H1 (cell line): ENCODE data around the gene SLC66A2. TPM values are rescaled to one million over a fixed set of nuclear protein-coding genes. Genes with fewer than 3 reads are reported as not detected.

Source experiments
- CTCF ChIA-PET: fragments of 300-600 bp; sonication (Branson Sonifier 250); formaldehyde crosslinking; loops from one replicate; lab custom pipeline; 2021; ENCODE audit not compliant: partially characterized antibody; lab: Charles Lee
- POLR2A ChIA-PET: fragments of 300-600 bp; sonication (Branson Sonifier 250); formaldehyde crosslinking; loops from one replicate; lab custom pipeline; 2021; ENCODE audit warnings: inconsistent platforms; ENCODE audit not compliant: partially characterized antibody; lab: Charles Lee
- DNase-seq, 2 experiments: peaks; one replicate each; pipeline versions ENCODE4 v3.0.0 to v3.0.0-alpha.2; 2010 to 2022; ENCODE audit warnings: low spot score in 2 of 2, low read depth in 1 of 2, mixed read lengths in 1 of 2
- FAIRE-seq: peaks from 2 replicates; lab custom pipeline; 2011; peaks lifted over from hg19 to GRCh38; lab: Jason Lieb, UNC
- H2AFZ ChIP-seq: 2 replicates; pipeline ENCODE4 v1.8.1; 2012; ENCODE audit warnings: low read length, inconsistent platforms
- H2AK5ac ChIP-seq: 2 replicates; pipeline ENCODE4 v1.6.1; 2013; ENCODE audit warnings: low read depth, low read length
- H2BK120ac ChIP-seq: replicated peaks from 2 replicates; pipeline ENCODE3; 2013; ENCODE audit warnings: low read depth, low read length, inconsistent platforms
- H2BK12ac ChIP-seq: 2 replicates; pipeline ENCODE4 v1.6.1; 2013; ENCODE audit warnings: low read depth, low read length
- H2BK15ac ChIP-seq: 2 replicates; pipeline ENCODE4 v1.6.1; 2013; ENCODE audit warnings: low read length
- H2BK20ac ChIP-seq: 2 replicates; pipeline ENCODE4 v1.6.1; 2013; ENCODE audit warnings: low read length
- H2BK5ac ChIP-seq: 2 replicates; pipeline ENCODE4 v1.6.1; 2013; ENCODE audit warnings: low read depth, low read length
- H3K14ac ChIP-seq: 2 replicates; pipeline ENCODE4 v1.6.1; 2013; ENCODE audit warnings: inconsistent platforms; ENCODE audit not compliant: insufficient read length
- H3K18ac ChIP-seq: 2 replicates; pipeline ENCODE4 v1.6.1; 2013; ENCODE audit warnings: low read length; ENCODE audit errors: extremely low read depth
- H3K23ac ChIP-seq: 2 replicates; pipeline ENCODE4 v1.6.1; 2013; ENCODE audit warnings: inconsistent platforms; ENCODE audit not compliant: insufficient read length
- H3K23me2 ChIP-seq: 2 replicates; pipeline ENCODE4 v1.6.1; 2013; ENCODE audit warnings: low read depth, low read length
- H3K27ac ChIP-seq: 2 replicates; pipeline ENCODE4 v1.6.1; 2011; ENCODE audit warnings: low read depth, low read length, inconsistent platforms
- H3K27me3 ChIP-seq, 4 experiments: replicated peaks in 1 of 4; 1 replicate in 1 of 4; 2 replicates in 3 of 4; pipeline versions ENCODE4 v1.6.1 to v1.8.1; 2011 to 2013; ENCODE audit warnings: low read length in 3 of 4, mild to moderate bottlenecking in 3 of 4, inconsistent platforms in 2 of 4, mixed read lengths in 2 of 4, moderate library complexity in 1 of 4; ENCODE audit not compliant: control insufficient read depth in 3 of 4, insufficient read depth in 3 of 4; ENCODE audit errors: extremely low read depth in 1 of 4
- H3K36me3 ChIP-seq, 4 experiments: 2 replicates each; pipeline versions ENCODE4 v1.6.1 to v1.8.1; 2011 to 2013; ENCODE audit warnings: mild to moderate bottlenecking in 4 of 4, low read length in 3 of 4, moderate library complexity in 2 of 4, control low read depth in 1 of 4, inconsistent platforms in 1 of 4; ENCODE audit not compliant: insufficient read depth in 4 of 4, control insufficient read depth in 2 of 4
- H3K4ac ChIP-seq: replicated peaks from 2 replicates; pipeline ENCODE3; 2013; ENCODE audit warnings: low read length, low read depth, mixed read lengths, inconsistent platforms; ENCODE audit not compliant: insufficient read length
- H3K4me1 ChIP-seq, 4 experiments: replicated peaks in 1 of 4; 1 replicate in 1 of 4; 2 replicates in 3 of 4; pipeline versions ENCODE4 v1.6.1 to v1.8.1; 2011 to 2013; ENCODE audit warnings: low read length in 3 of 4, inconsistent platforms in 2 of 4, mixed read lengths in 1 of 4; ENCODE audit not compliant: insufficient read depth in 4 of 4, control insufficient read depth in 3 of 4
- H3K4me2 ChIP-seq, 2 experiments: 2 replicates each; pipeline versions ENCODE4 v1.6.1 to v1.8.1; 2011 to 2013; ENCODE audit warnings: low read depth in 2 of 2, low read length in 2 of 2, control low read depth in 1 of 2, inconsistent platforms in 1 of 2, mild to moderate bottlenecking in 1 of 2; ENCODE audit not compliant: insufficient read depth in 1 of 2
- H3K4me3 ChIP-seq, 4 experiments: fragments of 200-600, 300-600 bp in 1 of 4; sonication (generic), shearing (Covaris generic), sonication (Bioruptor Twin) in 1 of 4; 2 replicates each; pipeline versions ENCODE4 v1.5.1 to v1.8.1; 2011 to 2016; ENCODE audit warnings: low read length in 4 of 4, low read depth in 3 of 4, control low read depth in 2 of 4, inconsistent platforms in 2 of 4, mild to moderate bottlenecking in 2 of 4, mixed read lengths in 1 of 4, moderate library complexity in 1 of 4; ENCODE audit not compliant: insufficient read depth in 2 of 4; ENCODE audit errors: extremely low read depth in 1 of 4
- H3K56ac ChIP-seq: replicated peaks from 2 replicates; pipeline ENCODE3; 2013; ENCODE audit warnings: low read depth, mild to moderate bottlenecking, mixed read lengths, low read length, inconsistent platforms; ENCODE audit not compliant: insufficient read length
- H3K79me1 ChIP-seq: 2 replicates; pipeline ENCODE4 v1.6.1; 2013; ENCODE audit warnings: low read depth, low read length, control low read depth
- H3K79me2 ChIP-seq, 2 experiments: 2 replicates each; pipeline versions ENCODE4 v1.6.1 to v1.8.1; 2012 to 2013; ENCODE audit warnings: low read length in 2 of 2, mild to moderate bottlenecking in 2 of 2, inconsistent platforms in 1 of 2; ENCODE audit not compliant: insufficient read depth in 2 of 2, control insufficient read depth in 1 of 2
- H3K9ac ChIP-seq, 4 experiments: replicated peaks in 1 of 4; 1 replicate in 1 of 4; 2 replicates in 3 of 4; pipeline versions ENCODE4 v1.6.1 to v1.8.1; 2011 to 2013; ENCODE audit warnings: low read depth in 3 of 4, low read length in 3 of 4, control low read depth in 2 of 4, mild to moderate bottlenecking in 2 of 4, moderate library complexity in 2 of 4, inconsistent platforms in 1 of 4; ENCODE audit errors: extremely low read depth in 1 of 4
- H3K9me3 ChIP-seq, 2 experiments: 2 replicates each; pipeline versions ENCODE4 v1.6.1 to v1.8.1; 2012 to 2013; ENCODE audit warnings: mild to moderate bottlenecking in 2 of 2, moderate library complexity in 2 of 2, control low read depth in 1 of 2, inconsistent platforms in 1 of 2, low read depth in 1 of 2, low read length in 1 of 2, mixed read lengths in 1 of 2; ENCODE audit not compliant: insufficient read depth in 2 of 2
- H4K20me1 ChIP-seq, 2 experiments: replicated peaks in 1 of 2; 2 replicates each; pipeline versions ENCODE3 to v1.8.1; 2011 to 2013; ENCODE audit warnings: inconsistent platforms in 2 of 2, low read length in 2 of 2, mild to moderate bottlenecking in 1 of 2; ENCODE audit not compliant: insufficient read depth in 2 of 2, control insufficient read depth in 1 of 2
- H4K5ac ChIP-seq: 2 replicates; pipeline ENCODE4 v1.6.1; 2013; ENCODE audit warnings: low read length, low read depth, mixed read lengths, inconsistent platforms; ENCODE audit not compliant: insufficient read length
- H4K8ac ChIP-seq: 2 replicates; pipeline ENCODE4 v1.8.0; 2013; ENCODE audit warnings: mild to moderate bottlenecking, moderate library complexity, low read length, inconsistent platforms; ENCODE audit not compliant: insufficient read depth; ENCODE audit errors: extremely low read depth
- H4K91ac ChIP-seq: replicated peaks from 2 replicates; pipeline ENCODE3; 2013; ENCODE audit warnings: low read length, mixed read lengths, inconsistent platforms; ENCODE audit not compliant: insufficient read length
- CHD1 ChIP-seq: IDR thresholded peaks from 2 replicates; pipeline ENCODE4 v1.6.1; 2012; ENCODE audit warnings: low read depth, low read length, improper control_type of control experiment
- JUN ChIP-seq: IDR thresholded peaks from 2 replicates; pipeline ENCODE4 v1.6.1; 2011; ENCODE audit warnings: low read depth, mild to moderate bottlenecking, improper control_type of control experiment, low read length
- NANOG ChIP-seq: IDR thresholded peaks from 2 replicates; pipeline ENCODE4 v1.6.1; 2011; ENCODE audit warnings: low read length, low read depth, mild to moderate bottlenecking, inconsistent platforms; ENCODE audit not compliant: insufficient read depth, poor library complexity, severe bottlenecking
- POLR2A ChIP-seq, 2 experiments: IDR thresholded peaks; 1 replicate in 1 of 2; 2 replicates in 1 of 2; pipeline ENCODE4 v1.6.1; 2011; ENCODE audit warnings: low read depth in 2 of 2, low read length in 2 of 2, mild to moderate bottlenecking in 2 of 2; ENCODE audit errors: control extremely low read depth in 1 of 2
- SAP30 ChIP-seq: fragments of 300-600 bp; sonication (generic); IDR thresholded peaks from 2 replicates; pipeline ENCODE4 v1.7.1; 2012; ENCODE audit warnings: low read length, moderate library complexity, mild to moderate bottlenecking, inconsistent platforms; ENCODE audit not compliant: insufficient read depth, insufficient replicate concordance
- SP1 ChIP-seq: IDR thresholded peaks from 2 replicates; pipeline ENCODE4 v1.6.1; 2011; ENCODE audit warnings: low read depth, low read length
- TCF12 ChIP-seq: IDR thresholded peaks from 2 replicates; pipeline ENCODE4 v1.6.1; 2011; ENCODE audit warnings: low read depth, mild to moderate bottlenecking, low read length
- TEAD4 ChIP-seq: IDR thresholded peaks from 2 replicates; pipeline ENCODE4 v1.6.1; 2012; ENCODE audit warnings: low read depth, low read length, inconsistent platforms, mixed read lengths
- WGBS, 2 experiments: shearing (Covaris generic) in 1 of 2; methylation state at CpG; one replicate each; pipeline versions ENCODE4 v1.1.6 to v1.1.7; 2013 to 2015; ENCODE audit warnings: low lambda C conversion rate in 2 of 2, mixed read lengths in 2 of 2, inconsistent platforms in 1 of 2, low coverage in 1 of 2, missing lambda C conversion rate in 1 of 2; ENCODE audit not compliant: insufficient replicate concordance in 2 of 2, insufficient coverage in 1 of 2, insufficient read length in 1 of 2; ENCODE audit errors: extremely low coverage in 1 of 2, missing lambda C conversion rate in 1 of 2; 5-methylcytosine and 5-hydroxymethylcytosine counted together
- polyA plus RNA-seq, 7 experiments: library from polyadenylated mRNA; depleted of rRNA in 3 of 7; stranded (reverse) in 5 of 7; unstranded in 2 of 7; fragments of >200 nt in 5 of 7; fragments of 200-250 nt in 2 of 7; gene quantifications; 1 replicate in 5 of 7; 2 replicates in 1 of 7; 4 replicates in 1 of 7; pipeline versions ENCODE4 v1.2.1 to v1.2.3, GENCODE V29; 2011 to 2013; ENCODE audit warnings: missing spikeins in 2 of 7, mixed read lengths in 2 of 7
- total RNA-seq: library from RNA; stranded (reverse); fragmentation: NEBNext Ultra II Directional; extraction: Animal tissue kit (Norgen Biotek cat#: 25700); gene quantifications from 2 replicates; pipeline ENCODE4 v1.2.1, GENCODE V29; 2021
- TF ChIP-seq, protein P1 (sequence below), 3 experiments: IDR thresholded peaks; 1 replicate in 2 of 3; 2 replicates in 1 of 3; pipeline versions ENCODE4 v1.5.1 to v1.6.1; 2011; ENCODE audit warnings: low read length in 3 of 3, mild to moderate bottlenecking in 3 of 3, inconsistent platforms in 2 of 3, low read depth in 1 of 3, moderate library complexity in 1 of 3; ENCODE audit not compliant: insufficient read depth in 1 of 3; ENCODE audit errors: control extremely low read depth in 1 of 3

The SLC66A2 gene
- total and polyA plus RNA-seq, 2 of the 8 experiments (the other 6 are each of a cell fraction or from before 2014, with no cell fraction given), result 15.0 to 18.9 TPM

DNA sequence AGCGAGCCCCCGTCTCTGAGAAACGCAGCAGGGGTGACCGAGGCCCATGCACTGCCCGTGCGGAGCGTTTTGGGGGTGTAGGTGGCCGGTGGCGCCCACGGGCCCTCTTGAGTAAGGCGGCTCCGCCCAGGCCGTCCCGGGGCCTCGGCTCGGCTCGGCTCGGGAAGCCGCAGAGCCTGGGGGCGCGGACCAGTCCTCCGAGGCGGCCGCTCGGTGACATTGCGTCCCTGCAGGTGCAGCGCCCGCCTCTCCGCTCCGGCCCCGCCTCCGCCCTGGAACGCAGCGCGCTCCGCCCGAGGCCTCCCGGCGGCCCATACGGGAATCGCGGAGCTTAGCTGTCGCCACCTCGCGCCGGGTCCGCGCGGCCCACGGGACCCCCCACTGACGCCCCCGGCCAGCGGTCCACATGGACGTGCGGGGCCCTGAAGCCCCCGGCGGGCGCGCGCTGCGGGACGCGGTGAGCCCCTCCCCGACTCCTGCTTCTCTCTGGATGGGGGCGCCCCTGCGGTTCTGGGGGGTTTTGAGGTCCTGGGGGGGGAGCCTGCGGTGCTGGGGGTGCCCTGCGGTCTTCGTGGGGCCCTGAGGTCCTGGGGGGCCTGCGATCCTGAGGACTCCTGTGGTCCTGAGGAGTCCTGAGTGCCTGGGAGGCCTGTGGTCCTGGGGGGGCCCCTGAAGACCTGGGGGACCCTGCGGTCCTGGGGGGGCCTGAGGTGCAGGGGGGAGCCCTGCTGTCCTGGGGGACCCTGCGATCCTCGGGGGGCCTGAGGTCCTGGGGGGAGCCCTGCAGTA lies 13.1 kb upstream of the SLC66A2 start, which contains the start of gene HSBP1L1:
TSS of gene HSBP1L1 (plus strand) at position 314 of the 789 bp plus-strand sequence. CDS start at position 407, 93 bp downstream.
- H3K4me3 ChIP-seq, result peak within 1 kb of the TSS; percentile 33 to 64 (median 35)
- no peak within 1 kb of the TSS for H3K27ac ChIP-seq
- H3K18ac ChIP-seq, result peak within 1 kb of the TSS; percentile 60
- POLR2A ChIA-PET, result interaction anchor here (0.9 to 2.1 kb wide), 3 partner anchors 12 to 38 kb away, joined by 3 to 8 read pairs (median 5); no protein-coding TSS in a partner anchor
- H4K8ac ChIP-seq, result peak within 1 kb of the TSS; percentile 28
- peaks cover 2 to 10% of the 10 kb centered on the region in 2 experiments for H4K20me1 ChIP-seq
- H3K36me3 ChIP-seq, result no peaks in the 10 kb centered on the region
- no peak within 1 kb of the TSS for H2BK15ac ChIP-seq
- H3K23me2 ChIP-seq, result peaks cover 2% of the 10 kb centered on the region; the same call in 1 of the 2 replicates
- 9% methylated on average over 33 of the region's 73 CpGs; no CpG with 5 or more reads in 1 of the 2 experiments for WGBS, 2 experiments
- no peak within 1 kb of the TSS for H3K4ac ChIP-seq
- H3K4me1 ChIP-seq, result peaks cover 2 to 21% (median 19%) of the 10 kb centered on the region in 4 experiments; a peak in 6 of 7 replicates
- peaks cover 3 to 47% (median 40%) of the 10 kb centered on the region in 4 experiments for H3K27me3 ChIP-seq
- no peak for FAIRE-seq
- 0 out of 7 replicates have a peak within 1 kb of the TSS, but pooled peaks of 1 of the 4 experiments have one; percentile 34 for H3K9ac ChIP-seq
- H2BK20ac ChIP-seq, result no peak within 1 kb of the TSS
- no peak within 1 kb of the TSS for H3K56ac ChIP-seq
- 0 out of 2 replicates have a peak within 1 kb of the TSS, but pooled peaks have one; percentile 35 for H2BK5ac ChIP-seq
- no peaks in the 10 kb centered on the region for H3K79me1 ChIP-seq
- no peak within 1 kb of the TSS for H2AFZ ChIP-seq
- H3K79me2 ChIP-seq, result no peaks in the 10 kb centered on the region
- CTCF ChIA-PET, result interaction anchor here (1.4 kb wide), 1 partner anchor 76 kb away, joined by 3 read pairs; no protein-coding TSS in a partner anchor
- no peak within 1 kb of the TSS for H4K91ac ChIP-seq
- no peak within 1 kb of the TSS for H2BK120ac ChIP-seq
- H4K5ac ChIP-seq, result no peak within 1 kb of the TSS
- no peak within 1 kb of the TSS for H3K23ac ChIP-seq
- H3K9me3 ChIP-seq, result no peaks in the 10 kb centered on the region
- peak within 1 kb of the TSS; percentile 93; the same call in 1 of the 2 replicates for H2AK5ac ChIP-seq
- H3K14ac ChIP-seq, result no peak within 1 kb of the TSS
- H2BK12ac ChIP-seq, result no peak within 1 kb of the TSS
- peak within 1 kb of the TSS; percentile 40 to 70 for H3K4me2 ChIP-seq
- peak in 1 of 2 experiments; percentile 84 for DNase-seq
- TF ChIP-seq POLR2A (IDR thresholded peaks at IDR 0.05; ENCODE audit: control extremely low read depth in 1 of 2, low read depth in 2 of 2, low read length in 2 of 2) (no peak), JUN (no peak), TCF12 (0 out of 2 replicates have a peak, but pooled peaks have one; percentile 7), SAP30 (no peak), SP1 (no peak), CHD1 (no peak), NANOG (no peak), TEAD4 (peak; percentile 63; the same call in 1 of the 2 replicates)
- TF ChIP-seq, protein P1, sequence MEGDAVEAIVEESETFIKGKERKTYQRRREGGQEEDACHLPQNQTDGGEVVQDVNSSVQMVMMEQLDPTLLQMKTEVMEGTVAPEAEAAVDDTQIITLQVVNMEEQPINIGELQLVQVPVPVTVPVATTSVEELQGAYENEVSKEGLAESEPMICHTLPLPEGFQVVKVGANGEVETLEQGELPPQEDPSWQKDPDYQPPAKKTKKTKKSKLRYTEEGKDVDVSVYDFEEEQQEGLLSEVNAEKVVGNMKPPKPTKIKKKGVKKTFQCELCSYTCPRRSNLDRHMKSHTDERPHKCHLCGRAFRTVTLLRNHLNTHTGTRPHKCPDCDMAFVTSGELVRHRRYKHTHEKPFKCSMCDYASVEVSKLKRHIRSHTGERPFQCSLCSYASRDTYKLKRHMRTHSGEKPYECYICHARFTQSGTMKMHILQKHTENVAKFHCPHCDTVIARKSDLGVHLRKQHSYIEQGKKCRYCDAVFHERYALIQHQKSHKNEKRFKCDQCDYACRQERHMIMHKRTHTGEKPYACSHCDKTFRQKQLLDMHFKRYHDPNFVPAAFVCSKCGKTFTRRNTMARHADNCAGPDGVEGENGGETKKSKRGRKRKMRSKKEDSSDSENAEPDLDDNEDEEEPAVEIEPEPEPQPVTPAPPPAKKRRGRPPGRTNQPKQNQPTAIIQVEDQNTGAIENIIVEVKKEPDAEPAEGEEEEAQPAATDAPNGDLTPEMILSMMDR (IDR thresholded peaks at IDR 0.05; ENCODE audit: control extremely low read depth in 1 of 3, insufficient read depth in 1 of 3, low read depth in 1 of 3, low read length in 3 of 3), result peak; percentile 26 to 40 (median 33)
